Body of pancreas (tissue), 4 donors: ENCODE results near the gene SRBD1. TPM values are rescaled to one million over a fixed set of nuclear protein-coding genes. Genes with fewer than 3 reads are reported as not detected.
A peak's percentile ranks its signal among the peaks of the same experiment; 100 is the strongest.

ENCODE experiments used
- ATAC-seq: fragments of 150-250 bp; one replicate; pipeline ENCODE4 v1.9.1; 2016
- DNase-seq, 4 donors: peaks; one replicate each; pipeline ENCODE4 v3.0.0-alpha.2; 2019
- H3K27ac ChIP-seq, 4 donors: fragments of 200-600 bp; sonication (generic); 1 replicate in 3 of 4; 2 replicates in 1 of 4; pipeline versions ENCODE4 v1.5.1 to v1.6.1; 2016 to 2019; ENCODE audit warnings: mild to moderate bottlenecking in 1 of 4, mixed read lengths in 1 of 4, moderate library complexity in 1 of 4
- H3K27me3 ChIP-seq, 2 donors: fragments of 200-600 bp; sonication (generic); one replicate each; pipeline ENCODE4 v1.6.0; 2016; ENCODE audit warnings: mild to moderate bottlenecking in 1 of 2
- H3K36me3 ChIP-seq, 2 donors: fragments of 200-600 bp; sonication (generic); replicated peaks in 1 of 2; 2 replicates each; pipeline ENCODE4 v1.5.1; 2016; ENCODE audit warnings: low read depth in 2 of 2; ENCODE audit not compliant: insufficient read depth in 1 of 2
- H3K4me1 ChIP-seq: fragments of 200-600 bp; sonication (generic); one replicate; pipeline ENCODE4 v1.6.0; 2016
- H3K4me3 ChIP-seq, 2 donors: fragments of 200-600 bp; sonication (generic); 1 replicate in 1 of 2; 2 replicates in 1 of 2; pipeline ENCODE4 v1.5.1; 2016 to 2019
- H3K9me3 ChIP-seq, 3 donors: fragments of 200-600 bp; sonication (generic); 1 replicate in 2 of 3; 2 replicates in 1 of 3; pipeline ENCODE4 v1.5.1; 2016
- POLR2A ChIP-seq, 3 donors: fragments of 450-650 bp; IDR thresholded peaks; one replicate each; pipeline ENCODE4 v1.6.1; 2016; ENCODE audit warnings: antibody characterized with exemption in 3 of 3, mild to moderate bottlenecking in 2 of 3
- WGBS, 2 donors: methylation state at CpG; one replicate each; pipeline ENCODE4 v1.1.5; 2017; 5-methylcytosine and 5-hydroxymethylcytosine counted together
- intact Hi-C: fragments of 100-400 bp; cut with DNase I; formaldehyde crosslinking; loops from one replicate; pipeline ENCODE4 v1.15.1; 2023
- total RNA-seq, 2 donors: library from RNA; depleted of rRNA; stranded (reverse); fragments of >200 nt; gene quantifications; one replicate each; pipeline ENCODE4 v1.1.0, GENCODE V29; 2016
- TF ChIP-seq, protein P1 (sequence below), 7 experiments: fragments of 450-650 bp in 4 of 7; fragments of 200-600 bp in 3 of 7; sonication (generic) in 3 of 7; IDR thresholded peaks; one replicate each; pipeline ENCODE4 v1.5.1; 2016 to 2019; ENCODE audit warnings: antibody characterized with exemption in 7 of 7

Gene SRBD1, protein sequence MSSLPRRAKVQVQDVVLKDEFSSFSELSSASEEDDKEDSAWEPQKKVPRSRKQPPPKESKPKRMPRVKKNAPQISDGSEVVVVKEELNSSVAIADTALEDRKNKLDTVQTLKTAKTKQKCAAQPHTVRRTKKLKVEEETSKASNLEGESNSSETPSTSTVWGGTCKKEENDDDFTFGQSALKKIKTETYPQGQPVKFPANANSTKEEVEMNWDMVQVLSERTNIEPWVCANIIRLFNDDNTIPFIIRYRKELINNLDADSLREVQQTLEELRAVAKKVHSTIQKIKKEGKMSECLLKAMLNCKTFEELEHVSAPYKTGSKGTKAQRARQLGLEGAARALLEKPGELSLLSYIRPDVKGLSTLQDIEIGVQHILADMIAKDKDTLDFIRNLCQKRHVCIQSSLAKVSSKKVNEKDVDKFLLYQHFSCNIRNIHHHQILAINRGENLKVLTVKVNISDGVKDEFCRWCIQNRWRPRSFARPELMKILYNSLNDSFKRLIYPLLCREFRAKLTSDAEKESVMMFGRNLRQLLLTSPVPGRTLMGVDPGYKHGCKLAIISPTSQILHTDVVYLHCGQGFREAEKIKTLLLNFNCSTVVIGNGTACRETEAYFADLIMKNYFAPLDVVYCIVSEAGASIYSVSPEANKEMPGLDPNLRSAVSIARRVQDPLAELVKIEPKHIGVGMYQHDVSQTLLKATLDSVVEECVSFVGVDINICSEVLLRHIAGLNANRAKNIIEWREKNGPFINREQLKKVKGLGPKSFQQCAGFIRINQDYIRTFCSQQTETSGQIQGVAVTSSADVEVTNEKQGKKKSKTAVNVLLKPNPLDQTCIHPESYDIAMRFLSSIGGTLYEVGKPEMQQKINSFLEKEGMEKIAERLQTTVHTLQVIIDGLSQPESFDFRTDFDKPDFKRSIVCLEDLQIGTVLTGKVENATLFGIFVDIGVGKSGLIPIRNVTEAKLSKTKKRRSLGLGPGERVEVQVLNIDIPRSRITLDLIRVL
- total RNA-seq = 10 to 100 TPM; 14.8 to 21.4 TPM

DNA sequence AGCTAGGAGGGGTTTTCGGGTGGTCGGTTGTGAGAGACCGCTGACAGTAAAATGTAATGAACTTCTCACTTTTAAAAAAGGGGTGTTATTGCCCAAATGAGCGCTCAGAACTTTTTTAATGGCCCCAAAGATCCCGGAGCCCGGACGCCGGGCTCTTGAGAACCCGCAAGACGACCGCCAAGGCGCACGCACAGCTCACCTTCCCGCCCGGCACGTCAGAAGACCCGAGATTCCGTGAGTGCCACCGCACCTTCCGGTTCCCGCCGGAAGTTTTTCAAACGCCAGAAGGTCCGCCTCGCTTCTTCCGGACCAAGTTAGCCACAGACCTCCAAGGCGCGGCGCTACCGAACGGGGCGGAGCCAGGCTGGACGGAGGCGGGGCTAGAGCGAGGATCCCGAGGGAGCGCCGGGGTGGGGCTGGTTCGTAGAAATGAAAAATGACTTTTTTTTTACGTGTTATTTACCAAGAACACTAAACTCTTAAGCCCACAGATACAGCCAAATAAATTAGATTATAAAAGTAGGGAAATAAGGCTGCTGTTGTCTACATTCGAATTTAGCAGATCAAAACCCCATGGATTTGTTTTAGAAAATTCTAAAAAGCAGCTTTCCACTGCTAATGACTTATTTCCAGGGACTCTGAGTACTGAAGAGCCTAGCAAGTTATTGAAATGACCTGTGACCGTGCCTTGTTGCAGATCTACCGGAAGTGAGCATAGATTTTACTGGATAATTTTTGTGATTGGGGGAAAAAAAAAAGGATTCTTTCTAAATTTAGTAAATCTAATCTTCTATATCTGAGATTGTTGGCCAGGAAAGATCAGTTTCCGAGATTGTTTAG, at the start of gene SRBD1:
Gene SRBD1, minus strand, starts transcription at position 248 of the 840 bp plus-strand sequence. CDS start 5,826 bp downstream, outside the sequence.
- 2% methylated on average over 38 to 44 of the region's 44 CpGs for WGBS, 2 donors
- H3K27me3 ChIP-seq = no peaks in the 10 kb centered on the region
- no peaks in the 10 kb centered on the region for H3K36me3 ChIP-seq
- H3K4me1 ChIP-seq = peaks cover 26% of the 10 kb centered on the region
- peak; percentile 98 for ATAC-seq
- H3K9me3 ChIP-seq = no peaks in the 10 kb centered on the region
- H3K27ac ChIP-seq = peak within 1 kb of the TSS; percentile 48 to 93 (median 86)
- intact Hi-C loops = no loop called here
- peak within 1 kb of the TSS; percentile 60 to 67 for H3K4me3 ChIP-seq
- TF ChIP-seq, protein P1, sequence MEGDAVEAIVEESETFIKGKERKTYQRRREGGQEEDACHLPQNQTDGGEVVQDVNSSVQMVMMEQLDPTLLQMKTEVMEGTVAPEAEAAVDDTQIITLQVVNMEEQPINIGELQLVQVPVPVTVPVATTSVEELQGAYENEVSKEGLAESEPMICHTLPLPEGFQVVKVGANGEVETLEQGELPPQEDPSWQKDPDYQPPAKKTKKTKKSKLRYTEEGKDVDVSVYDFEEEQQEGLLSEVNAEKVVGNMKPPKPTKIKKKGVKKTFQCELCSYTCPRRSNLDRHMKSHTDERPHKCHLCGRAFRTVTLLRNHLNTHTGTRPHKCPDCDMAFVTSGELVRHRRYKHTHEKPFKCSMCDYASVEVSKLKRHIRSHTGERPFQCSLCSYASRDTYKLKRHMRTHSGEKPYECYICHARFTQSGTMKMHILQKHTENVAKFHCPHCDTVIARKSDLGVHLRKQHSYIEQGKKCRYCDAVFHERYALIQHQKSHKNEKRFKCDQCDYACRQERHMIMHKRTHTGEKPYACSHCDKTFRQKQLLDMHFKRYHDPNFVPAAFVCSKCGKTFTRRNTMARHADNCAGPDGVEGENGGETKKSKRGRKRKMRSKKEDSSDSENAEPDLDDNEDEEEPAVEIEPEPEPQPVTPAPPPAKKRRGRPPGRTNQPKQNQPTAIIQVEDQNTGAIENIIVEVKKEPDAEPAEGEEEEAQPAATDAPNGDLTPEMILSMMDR (IDR thresholded peaks at IDR 0.05) = peak in 2 of 7 experiments; percentile 9 to 24
- peak; percentile 18 to 79 (median 75) for TF ChIP-seq POLR2A (IDR thresholded peaks at IDR 0.05)
- DNase-seq = peak; percentile 95 to 97 (median 96)

- intact Hi-C loops = no loop called here
- H3K27ac ChIP-seq = no peak overlapping the region
- 70 to 74% methylated on average over 3 of the region's 3 CpGs for WGBS, 2 donors
- TF ChIP-seq, protein P1 (IDR thresholded peaks at IDR 0.05) = no peak
- TF ChIP-seq POLR2A (IDR thresholded peaks at IDR 0.05) = no peak
- H3K36me3 ChIP-seq = no peaks in the 10 kb centered on the region
- H3K4me3 ChIP-seq = no peak overlapping the region
- DNase-seq = peak in 3 of 4 donors; percentile 29 to 49 (median 49)
- ATAC-seq = no peak
- H3K9me3 ChIP-seq = no peaks in the 10 kb centered on the region
- H3K4me1 ChIP-seq = peaks cover 27% of the 10 kb centered on the region
- no peaks in the 10 kb centered on the region for H3K27me3 ChIP-seq
These were observed 43.2 kb upstream of the SRBD1 start for GRCh38 chr2:45654250-45654649.

DNA sequence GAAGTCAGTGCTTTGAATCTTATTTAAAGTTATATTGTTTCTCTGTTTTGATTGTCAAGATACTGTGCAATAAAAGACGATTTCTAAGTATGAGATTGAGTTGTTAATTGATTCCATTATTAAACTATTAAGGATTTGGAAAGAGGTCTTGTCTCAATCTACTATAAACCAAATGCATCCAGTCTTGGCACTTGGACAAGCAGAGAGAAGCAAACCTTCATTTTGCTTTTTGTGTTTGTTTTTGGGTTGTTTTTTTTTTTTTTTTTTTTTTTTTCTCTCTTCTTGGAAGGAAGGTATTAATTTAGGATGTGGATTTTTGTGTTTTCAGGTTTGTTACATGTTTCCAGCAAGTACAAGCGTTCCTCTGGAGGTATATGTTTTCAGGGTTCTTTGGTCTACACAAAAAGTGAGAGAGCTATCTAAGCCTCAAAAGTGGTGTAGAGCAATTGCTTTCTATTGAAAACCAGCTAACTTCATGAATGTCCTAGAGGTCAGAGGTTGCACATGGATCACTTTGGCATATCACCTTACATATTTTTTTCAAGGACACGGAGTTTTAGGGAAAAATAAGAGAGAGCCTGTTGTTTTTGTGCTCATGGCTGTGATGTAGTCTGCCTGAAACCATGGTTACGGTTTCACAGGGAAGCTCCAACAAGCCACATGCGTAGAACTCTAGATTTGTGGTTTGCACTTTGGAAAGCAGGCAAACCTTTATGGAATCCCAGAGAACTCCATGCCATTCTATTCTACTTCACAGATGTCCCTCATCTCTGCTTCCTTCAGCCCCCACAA, 42.3 kb upstream of the SRBD1 start:
- TF ChIP-seq, protein P1 (IDR thresholded peaks at IDR 0.05) = no peak
- no peak for TF ChIP-seq POLR2A (IDR thresholded peaks at IDR 0.05)
- Histone ChIP-seq H3K4me3 (no peak overlapping the region), H3K4me1 (peaks cover 34% of the 10 kb centered on the region), H3K27me3 (no peaks in the 10 kb centered on the region), H3K9me3 (no peaks in the 10 kb centered on the region), H3K27ac (no peak overlapping the region), H3K36me3 (no peaks in the 10 kb centered on the region)
- intact Hi-C loops = no loop called here
- ATAC-seq (no peak), DNase-seq (no peak)
- 76 to 77% methylated on average over 5 of the region's 5 CpGs for WGBS, 2 donors
